CD14-positive monocyte (primary cell): ENCODE results near the gene DLGAP1. TPM values are rescaled to one million over a fixed set of nuclear protein-coding genes. Genes with fewer than 3 reads are reported as not detected.

Experiments used
- DNase-seq, 3 donors: peaks; one replicate each; pipeline ENCODE4 v3.0.0-alpha.2; 2011 to 2022
- H2AFZ ChIP-seq: 2 replicates; pipeline ENCODE4 v1.6.0; 2012; ENCODE audit warnings: mild to moderate bottlenecking, low read depth, low read length, inconsistent platforms; ENCODE audit not compliant: insufficient read depth, poor library complexity, severe bottlenecking
- H3K27ac ChIP-seq, 2 donors: 1 replicate in 1 of 2; 2 replicates in 1 of 2; pipeline ENCODE4 v1.5.1; 2012 to 2013; ENCODE audit warnings: low read length in 2 of 2, control low read depth in 1 of 2, inconsistent platforms in 1 of 2, low read depth in 1 of 2, mild to moderate bottlenecking in 1 of 2
- H3K27me3 ChIP-seq, 2 donors: one replicate each; pipeline versions ENCODE4 v1.6.0 to v1.6.1; 2011 to 2013; ENCODE audit warnings: low read length in 2 of 2; ENCODE audit not compliant: control insufficient read depth in 2 of 2, insufficient read depth in 2 of 2
- H3K36me3 ChIP-seq, 2 donors: replicated peaks in 1 of 2; 1 replicate in 1 of 2; 2 replicates in 1 of 2; pipeline versions ENCODE4 v1.5.1 to v1.6.1; 2012 to 2013; ENCODE audit warnings: low read length in 2 of 2, control low read depth in 1 of 2, inconsistent platforms in 1 of 2, mild to moderate bottlenecking in 1 of 2; ENCODE audit not compliant: insufficient read depth in 2 of 2, control insufficient read depth in 1 of 2
- H3K4me1 ChIP-seq, 2 donors: 1 replicate in 1 of 2; 2 replicates in 1 of 2; pipeline versions ENCODE4 v1.5.1 to v1.6.1; 2012 to 2013; ENCODE audit warnings: low read length in 2 of 2, control low read depth in 1 of 2, inconsistent platforms in 1 of 2, mild to moderate bottlenecking in 1 of 2, moderate library complexity in 1 of 2; ENCODE audit not compliant: insufficient read depth in 2 of 2, control insufficient read depth in 1 of 2
- H3K4me2 ChIP-seq: replicated peaks from 2 replicates; pipeline ENCODE3; 2012; ENCODE audit warnings: low read length, moderate library complexity, mild to moderate bottlenecking; ENCODE audit not compliant: poor library complexity, severe bottlenecking; ENCODE audit errors: extremely low read depth
- H3K4me3 ChIP-seq, 3 experiments: fragments of 200-600 bp in 1 of 3; sonication (generic) in 1 of 3; replicated peaks in 1 of 3; 1 replicate in 2 of 3; 2 replicates in 1 of 3; pipeline ENCODE4 v1.5.1; 2011 to 2013; ENCODE audit warnings: low read length in 3 of 3, mild to moderate bottlenecking in 3 of 3, control low read depth in 2 of 3, low read depth in 2 of 3, inconsistent platforms in 1 of 3, moderate library complexity in 1 of 3
- H3K79me2 ChIP-seq: 2 replicates; pipeline ENCODE4 v1.6.0; 2012; ENCODE audit warnings: mild to moderate bottlenecking, control low read depth, inconsistent platforms, low read length, moderate library complexity; ENCODE audit not compliant: insufficient read depth
- H3K9ac ChIP-seq: 2 replicates; pipeline ENCODE4 v1.6.0; 2017; ENCODE audit warnings: low read length, mild to moderate bottlenecking; ENCODE audit not compliant: insufficient read depth, poor library complexity, severe bottlenecking
- H3K9me3 ChIP-seq, 2 donors: replicated peaks in 1 of 2; 1 replicate in 1 of 2; 2 replicates in 1 of 2; pipeline versions ENCODE4 v1.5.1 to v1.6.1; 2012 to 2013; ENCODE audit warnings: low read length in 2 of 2, control low read depth in 1 of 2; ENCODE audit not compliant: control insufficient read depth in 1 of 2, insufficient read depth in 1 of 2
- H4K20me1 ChIP-seq: 2 replicates; pipeline ENCODE4 v1.6.0; 2012; ENCODE audit warnings: mild to moderate bottlenecking, low read length, control low read depth, moderate library complexity; ENCODE audit not compliant: insufficient read depth
- H3K27ac Mint-ChIP-seq, 7 donors: one replicate each; pipeline ENCODE4 v1.8.0; 2020; ENCODE audit warnings: mild to moderate bottlenecking in 7 of 7, mixed read lengths in 7 of 7, moderate library complexity in 6 of 7, inconsistent platforms in 2 of 7
- H3K27me3 Mint-ChIP-seq, 3 donors: one replicate each; pipeline ENCODE4 v1.8.0; 2021 to 2022; ENCODE audit warnings: low read depth in 3 of 3, mild to moderate bottlenecking in 3 of 3, mixed read lengths in 3 of 3, moderate library complexity in 3 of 3, inconsistent platforms in 1 of 3
- H3K36me3 Mint-ChIP-seq, 2 donors: one replicate each; pipeline ENCODE4 v1.8.0; 2020; ENCODE audit warnings: mixed read lengths in 2 of 2, inconsistent platforms in 1 of 2, mild to moderate bottlenecking in 1 of 2
- H3K4me1 Mint-ChIP-seq: one replicate; pipeline ENCODE4 v1.8.0; 2020; ENCODE audit warnings: mild to moderate bottlenecking, mixed read lengths
- H3K4me3 Mint-ChIP-seq, 2 donors: one replicate each; pipeline ENCODE4 v1.8.0; 2020; ENCODE audit warnings: mild to moderate bottlenecking in 2 of 2, mixed read lengths in 2 of 2, moderate library complexity in 1 of 2
- H3K9me3 Mint-ChIP-seq, 7 donors: one replicate each; pipeline ENCODE4 v1.8.0; 2020 to 2022; ENCODE audit warnings: mixed read lengths in 7 of 7, mild to moderate bottlenecking in 6 of 7, moderate library complexity in 6 of 7, inconsistent platforms in 2 of 7
- WGBS: methylation state at CpG from one replicate; pipeline ENCODE4 v1.1.5; 2013; ENCODE audit warnings: missing lambda C conversion rate; ENCODE audit not compliant: insufficient coverage; 5-methylcytosine and 5-hydroxymethylcytosine counted together
- intact Hi-C, 2 donors: fragments of 100-400 bp; cut with micrococcal nuclease; formaldehyde crosslinking; loops; one replicate each; pipeline versions ENCODE4 v1.15.0 to v1.15.1; 2023
- polyA plus RNA-seq, 3 donors: library from polyadenylated mRNA; depleted of rRNA in 1 of 3; unstranded in 2 of 3; stranded (reverse) in 1 of 3; fragments of 300-500 nt in 2 of 3; fragments of >200 nt in 1 of 3; fragmentation: Illumina TruSeq in 2 of 3; gene quantifications; 1 replicate in 2 of 3; 2 replicates in 1 of 3; pipeline ENCODE4 v1.2.3, GENCODE V29; 2012 to 2021
- TF ChIP-seq, protein P1 (sequence below): fragments of 200-600 bp; IDR thresholded peaks from one replicate; pipeline ENCODE4 v1.8.0; 2022; ENCODE audit warnings: antibody characterized with exemption, mild to moderate bottlenecking

The DLGAP1 gene
- polyA plus RNA-seq, 3 donors: 0.09 to 0.42 TPM; not detected in 1

GRCh38 chr18:3595369-3596273, 859.5 kb downstream of the DLGAP1 start:
- no peaks in the 10 kb centered on the region for H3K36me3 ChIP-seq
- peak overlapping the region; percentile 63 to 71 for H3K4me3 Mint-ChIP-seq
- H3K36me3 Mint-ChIP-seq: peaks cover 3 to 4% of the 10 kb centered on the region in 2 donors
- peak; percentile 90 to 98 (median 97) for DNase-seq
- H2AFZ ChIP-seq: peak overlapping the region; percentile 72
- H4K20me1 ChIP-seq: no peaks in the 10 kb centered on the region
- peaks cover 52 to 56% of the 10 kb centered on the region in 2 donors for H3K4me1 ChIP-seq
- WGBS: 6% methylated on average over 3 of the region's 7 CpGs
- H3K27me3 ChIP-seq: no peaks in the 10 kb centered on the region
- H3K27ac Mint-ChIP-seq: peak overlapping the region; percentile 92 to 99 (median 96)
- H3K9me3 Mint-ChIP-seq: peaks cover 0 to 2% (median 0%) of the 10 kb centered on the region in 7 donors
- H3K79me2 ChIP-seq: no peaks in the 10 kb centered on the region
- peak overlapping the region; percentile 66 for H3K9ac ChIP-seq
- intact Hi-C loops: loop anchor here (1.0 to 10.0 kb wide), 9 partner anchors 8 to 951 kb away; partner anchors contain the start of genes EMILIN2 (in 2 of the 2) and MYL12B (in 1 of the 2)
- H3K9me3 ChIP-seq: no peaks in the 10 kb centered on the region
- peaks cover 46% of the 10 kb centered on the region for H3K4me1 Mint-ChIP-seq
- peaks cover 0 to 5% (median 0%) of the 10 kb centered on the region in 3 donors for H3K27me3 Mint-ChIP-seq
- TF ChIP-seq, protein P1, sequence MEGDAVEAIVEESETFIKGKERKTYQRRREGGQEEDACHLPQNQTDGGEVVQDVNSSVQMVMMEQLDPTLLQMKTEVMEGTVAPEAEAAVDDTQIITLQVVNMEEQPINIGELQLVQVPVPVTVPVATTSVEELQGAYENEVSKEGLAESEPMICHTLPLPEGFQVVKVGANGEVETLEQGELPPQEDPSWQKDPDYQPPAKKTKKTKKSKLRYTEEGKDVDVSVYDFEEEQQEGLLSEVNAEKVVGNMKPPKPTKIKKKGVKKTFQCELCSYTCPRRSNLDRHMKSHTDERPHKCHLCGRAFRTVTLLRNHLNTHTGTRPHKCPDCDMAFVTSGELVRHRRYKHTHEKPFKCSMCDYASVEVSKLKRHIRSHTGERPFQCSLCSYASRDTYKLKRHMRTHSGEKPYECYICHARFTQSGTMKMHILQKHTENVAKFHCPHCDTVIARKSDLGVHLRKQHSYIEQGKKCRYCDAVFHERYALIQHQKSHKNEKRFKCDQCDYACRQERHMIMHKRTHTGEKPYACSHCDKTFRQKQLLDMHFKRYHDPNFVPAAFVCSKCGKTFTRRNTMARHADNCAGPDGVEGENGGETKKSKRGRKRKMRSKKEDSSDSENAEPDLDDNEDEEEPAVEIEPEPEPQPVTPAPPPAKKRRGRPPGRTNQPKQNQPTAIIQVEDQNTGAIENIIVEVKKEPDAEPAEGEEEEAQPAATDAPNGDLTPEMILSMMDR: no peak
- H3K4me2 ChIP-seq: peak overlapping the region; percentile 84
- H3K4me3 ChIP-seq: peak overlapping the region in 1 of 3 experiments; percentile 71
- peak overlapping the region; percentile 93 to 98 for H3K27ac ChIP-seq

GRCh38 chr18:3594760-3595368, 860.2 kb downstream of the DLGAP1 start:
- H3K27ac ChIP-seq: peak overlapping the region; percentile 93 to 98
- peak in 1 of 3 donors; percentile 34 for DNase-seq
- no peaks in the 10 kb centered on the region for H3K79me2 ChIP-seq
- Mint-ChIP-seq H3K27ac (peak overlapping the region; percentile 92 to 99 (median 96)), H3K4me3 (peak overlapping the region; percentile 71 to 84), H3K9me3 (peaks cover 0 to 2% (median 0%) of the 10 kb centered on the region in 7 donors), H3K4me1 (peaks cover 46% of the 10 kb centered on the region), H3K27me3 (peaks cover 0 to 5% (median 0%) of the 10 kb centered on the region in 3 donors), H3K36me3 (peaks cover 3 to 4% of the 10 kb centered on the region in 2 donors)
- peaks cover 52 to 56% of the 10 kb centered on the region in 2 donors for H3K4me1 ChIP-seq
- H3K27me3 ChIP-seq: no peaks in the 10 kb centered on the region
- intact Hi-C loops: loop anchor here (1.0 to 10.0 kb wide), 10 partner anchors 8 to 950 kb away; partner anchors contain the start of genes EMILIN2 (in 2 of the 2) and MYL12B (in 2 of the 2)
- no peaks in the 10 kb centered on the region for H3K9me3 ChIP-seq
- H3K4me3 ChIP-seq: peak overlapping the region; percentile 6 to 71 (median 7)
- H2AFZ ChIP-seq: peak overlapping the region; percentile 72
- H3K9ac ChIP-seq: peak overlapping the region; percentile 66
- WGBS: 9% methylated on average over 5 of the region's 8 CpGs
- no peaks in the 10 kb centered on the region for H4K20me1 ChIP-seq
- TF ChIP-seq, protein P1: no peak
- H3K4me2 ChIP-seq: peak overlapping the region; percentile 84
- H3K36me3 ChIP-seq: no peaks in the 10 kb centered on the region
